Type B pancreatic cell (in vitro differentiated cells): ENCODE data around the gene FUT6. TPM values are rescaled to one million over a fixed set of nuclear protein-coding genes. Genes with fewer than 3 reads are reported as not detected.

Experiments used
- DNase-seq: peaks from one replicate; pipeline ENCODE4 v3.0.0; 2021; ENCODE audit warnings: mixed read lengths; ENCODE audit not compliant: unreplicated experiment; ENCODE audit errors: extremely low spot score
- H3K27ac Mint-ChIP-seq: 2 replicates; pipeline ENCODE4 v1.8.0; 2021; ENCODE audit warnings: mild to moderate bottlenecking, mixed read lengths
- H3K27me3 Mint-ChIP-seq: 2 replicates; pipeline ENCODE4 v1.8.0; 2021; ENCODE audit warnings: mixed read lengths
- H3K36me3 Mint-ChIP-seq: 2 replicates; pipeline ENCODE4 v1.8.0; 2021; ENCODE audit warnings: mixed read lengths
- H3K4me1 Mint-ChIP-seq: one replicate; pipeline ENCODE4 v1.8.0; 2021; ENCODE audit warnings: mixed read lengths; ENCODE audit not compliant: unreplicated experiment
- H3K4me3 Mint-ChIP-seq: 2 replicates; pipeline ENCODE4 v1.8.0; 2021; ENCODE audit warnings: mild to moderate bottlenecking, mixed read lengths
- H3K9me3 Mint-ChIP-seq: 2 replicates; pipeline ENCODE4 v1.8.0; 2021; ENCODE audit warnings: mixed read lengths
- CTCF ChIP-seq: fragments of 200-600 bp; sonication (generic); conservative IDR thresholded peaks from 2 replicates; pipeline ENCODE4 v1.5.0; 2021; ENCODE audit warnings: antibody characterized with exemption, mild to moderate bottlenecking
- total RNA-seq: library from RNA; stranded (reverse); gene quantifications from 2 replicates; pipeline ENCODE4 v1.2.1, GENCODE V29; 2021; ENCODE audit warnings: low replicate concordance

The FUT6 gene
- total RNA-seq, 1 donor from 2014 or later, result 0.87 TPM

DNA sequence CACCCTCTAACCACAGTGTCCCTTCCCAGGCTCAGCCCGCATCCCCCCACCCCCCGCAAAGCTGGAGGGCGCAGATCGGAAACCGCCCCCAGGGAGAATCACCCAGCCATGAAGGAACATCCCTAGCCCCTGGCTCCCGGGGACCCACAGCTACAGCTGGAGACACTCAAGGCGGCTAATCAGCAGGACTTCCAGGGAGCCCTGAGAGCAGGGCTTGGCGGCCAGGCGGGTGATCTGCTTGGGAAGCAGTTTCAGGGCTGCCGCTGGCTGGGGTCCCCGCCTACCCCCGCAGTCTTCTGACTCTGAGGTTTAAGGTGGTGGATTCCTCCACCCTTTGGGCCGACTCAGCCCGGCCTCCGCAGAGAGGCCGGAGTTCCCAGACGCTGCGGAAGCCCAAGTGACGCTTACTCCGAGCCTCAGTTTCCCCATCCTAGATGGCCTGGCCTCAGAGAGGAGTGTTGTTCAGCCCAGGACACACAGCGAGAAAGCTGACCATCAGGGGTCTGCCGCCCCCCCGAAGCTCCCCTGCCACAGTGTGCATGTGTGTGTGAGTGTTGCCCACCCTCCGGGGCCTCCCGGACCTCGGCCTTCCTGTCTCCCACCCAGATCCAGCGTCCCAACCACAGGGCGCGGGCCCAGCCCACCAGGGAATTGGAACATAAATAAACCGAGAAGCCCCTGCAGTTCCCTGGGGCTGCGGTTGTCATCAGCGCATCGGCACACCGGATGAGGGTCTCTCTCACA, 9.8 kb downstream of the FUT6 start:
- Mint-ChIP-seq H3K4me3 (peak overlapping the region; percentile 56), H3K27me3 (peaks cover 3% of the 10 kb centered on the region), H3K4me1 (no peaks in the 10 kb centered on the region), H3K9me3 (no peaks in the 10 kb centered on the region), H3K27ac (no peak overlapping the region), H3K36me3 (no peaks in the 10 kb centered on the region)
- TF ChIP-seq CTCF, result no peak
- DNase-seq, result no peak

DNA sequence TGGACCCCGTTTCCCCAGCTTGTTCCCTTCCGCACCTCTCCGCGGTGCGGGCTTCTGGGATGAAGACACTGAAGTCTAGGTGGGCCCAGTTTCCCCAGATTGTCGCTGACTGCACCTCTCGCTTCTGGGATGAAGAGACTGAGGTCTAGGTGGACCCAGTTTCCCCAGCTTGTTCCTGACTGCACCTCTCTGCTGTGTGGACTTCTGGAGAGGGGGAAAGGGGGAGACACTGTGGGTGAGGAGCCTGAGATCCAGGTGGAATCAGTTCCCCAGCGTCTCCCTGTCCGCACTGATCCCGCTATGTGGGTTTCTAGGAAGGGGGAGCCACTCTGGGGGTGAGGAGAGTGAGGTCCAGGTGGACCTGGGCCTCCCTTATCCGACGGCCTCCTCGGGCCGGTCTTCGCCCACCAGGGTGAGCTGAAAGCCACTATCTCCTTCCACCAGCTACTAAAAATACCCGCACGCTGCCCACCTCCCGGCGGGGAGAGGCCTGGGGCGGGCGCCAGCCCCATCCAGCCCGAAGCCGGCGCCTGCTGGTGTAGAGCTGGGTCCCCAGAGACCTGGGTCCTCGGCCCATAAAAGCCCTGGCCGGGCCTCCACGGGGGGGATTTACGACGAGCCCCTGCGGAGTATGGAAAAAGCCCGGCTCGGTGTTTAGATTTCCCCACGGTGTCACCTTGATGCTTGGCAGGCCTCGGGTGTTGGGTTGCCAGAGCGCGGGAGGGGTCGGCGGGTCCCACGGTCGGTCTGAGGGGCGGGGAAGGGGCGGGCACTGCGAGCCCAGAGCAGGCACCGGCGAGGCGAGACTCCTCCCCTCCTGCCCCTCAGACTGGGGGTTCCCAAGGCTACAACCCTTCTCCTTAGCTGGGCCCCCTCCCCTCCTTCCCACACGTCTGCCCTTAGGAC, 10.6 kb downstream of the FUT6 start:
- peak overlapping the region; percentile 99 for H3K4me3 Mint-ChIP-seq
- H3K9me3 Mint-ChIP-seq, result no peaks in the 10 kb centered on the region
- no peak for TF ChIP-seq CTCF
- no peaks in the 10 kb centered on the region for H3K36me3 Mint-ChIP-seq
- H3K27ac Mint-ChIP-seq, result peak overlapping the region; percentile 96
- no peaks in the 10 kb centered on the region for H3K4me1 Mint-ChIP-seq
- peaks cover 3% of the 10 kb centered on the region for H3K27me3 Mint-ChIP-seq
- DNase-seq, result no peak

GRCh38 chr19:5827891-5828660, 11.4 kb downstream of the FUT6 start:
- Mint-ChIP-seq H3K27ac (peak overlapping the region; percentile 96), H3K36me3 (no peaks in the 10 kb centered on the region), H3K4me3 (peak overlapping the region; percentile 99), H3K4me1 (no peaks in the 10 kb centered on the region), H3K27me3 (no peaks in the 10 kb centered on the region), H3K9me3 (no peaks in the 10 kb centered on the region)
- TF ChIP-seq CTCF, result no peak
- DNase-seq, result peak; percentile 99

GRCh38 chr19:5827342-5827890, 12.1 kb downstream of the FUT6 start:
- DNase-seq, result no peak
- no peak for TF ChIP-seq CTCF
- H3K27ac Mint-ChIP-seq, result peak overlapping the region; percentile 85
- peak overlapping the region; percentile 90 for H3K4me3 Mint-ChIP-seq
- no peaks in the 10 kb centered on the region for H3K36me3 Mint-ChIP-seq
- no peaks in the 10 kb centered on the region for H3K9me3 Mint-ChIP-seq
- no peaks in the 10 kb centered on the region for H3K4me1 Mint-ChIP-seq
- no peaks in the 10 kb centered on the region for H3K27me3 Mint-ChIP-seq
